GM19397 (cell line): Measurements from ENCODE around the gene NRAP.

ENCODE experiments used
- ATAC-seq: cut with Tn5 transposase; IDR thresholded peaks from one replicate; pipeline ENCODE4 v1.9.1; 2021; ENCODE audit warnings: mild to moderate bottlenecking, moderate library complexity; ENCODE audit not compliant: unreplicated experiment

NRAP gene

GRCh38 chr10:113613427-113613826 is 50.4 kb downstream of the NRAP start:
- no peak for ATAC-seq

DNA sequence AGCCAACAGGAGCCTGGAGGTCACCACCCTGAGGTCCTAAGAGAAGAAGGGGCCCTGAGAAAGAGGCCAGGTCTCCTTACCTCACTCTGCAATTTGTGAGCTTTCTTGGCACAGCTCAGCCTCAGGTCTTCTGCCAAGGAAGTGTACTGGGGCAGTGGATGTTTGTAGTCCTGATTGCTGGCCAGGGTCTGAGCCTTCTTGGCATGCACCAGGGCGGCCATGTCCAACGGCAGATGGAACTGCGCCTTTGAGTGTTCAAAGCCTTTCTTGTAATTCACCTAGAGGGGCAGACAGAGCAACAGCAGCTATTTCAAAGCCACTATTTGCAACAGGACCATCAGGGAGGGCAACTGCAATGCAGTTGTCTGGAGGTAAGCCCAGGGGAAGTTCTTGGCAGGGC is 51.7 kb downstream of the NRAP start:
- no peak for ATAC-seq

GRCh38 chr10:113610631-113611601 is 52.9 kb downstream of the NRAP start:
- ATAC-seq = no peak

DNA sequence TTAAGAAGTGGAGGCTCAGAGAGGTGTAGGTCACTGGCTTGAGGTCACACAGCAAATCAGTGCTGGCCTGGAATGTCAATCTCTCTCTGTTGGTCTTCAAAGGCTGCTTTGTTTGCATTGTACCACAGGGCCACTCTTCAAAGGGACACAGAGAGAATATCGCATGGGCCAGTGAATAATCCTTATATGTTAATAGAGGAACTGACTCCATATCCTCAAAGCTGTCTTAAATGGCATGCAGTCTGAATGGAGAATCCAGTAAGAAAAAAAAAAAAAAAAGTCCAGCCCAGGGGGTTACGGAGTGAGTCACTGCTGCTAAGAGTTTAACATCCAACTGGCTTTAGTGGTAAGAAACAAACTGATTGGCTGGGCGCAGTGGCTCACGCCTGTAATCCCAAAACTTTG is 54.1 kb downstream of the NRAP start:
- ATAC-seq = no peak

GRCh38 chr10:113605268-113605978 is 58.4 kb downstream of the NRAP start:
- ATAC-seq = no peak

- ATAC-seq = no peak
Observed at GRCh38 chr10:113604572-113604971, 59.3 kb downstream of the NRAP start.

GRCh38 chr10:113603057-113603777 is 60.6 kb downstream of the NRAP start:
- no peak for ATAC-seq

DNA sequence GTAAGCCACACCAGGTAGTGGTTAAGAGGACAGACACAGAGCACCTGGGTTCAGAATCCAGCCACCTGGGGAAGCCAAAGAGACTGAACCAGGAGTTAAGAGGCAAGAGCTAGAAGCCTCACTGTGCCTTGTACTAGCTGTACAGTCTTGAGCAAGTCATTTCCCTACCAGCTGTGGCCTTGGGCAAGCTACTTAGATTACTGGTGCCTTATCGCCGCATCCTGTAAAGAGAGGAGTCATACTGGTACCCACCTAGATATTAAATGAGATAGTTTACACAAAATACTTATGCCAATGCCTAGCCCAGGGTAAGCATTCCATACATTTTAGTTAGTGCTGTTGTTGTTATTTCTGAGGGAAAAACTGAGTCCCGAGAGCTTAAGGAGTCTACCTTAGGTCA is 63.3 kb downstream of the NRAP start:
- no peak for ATAC-seq

DNA sequence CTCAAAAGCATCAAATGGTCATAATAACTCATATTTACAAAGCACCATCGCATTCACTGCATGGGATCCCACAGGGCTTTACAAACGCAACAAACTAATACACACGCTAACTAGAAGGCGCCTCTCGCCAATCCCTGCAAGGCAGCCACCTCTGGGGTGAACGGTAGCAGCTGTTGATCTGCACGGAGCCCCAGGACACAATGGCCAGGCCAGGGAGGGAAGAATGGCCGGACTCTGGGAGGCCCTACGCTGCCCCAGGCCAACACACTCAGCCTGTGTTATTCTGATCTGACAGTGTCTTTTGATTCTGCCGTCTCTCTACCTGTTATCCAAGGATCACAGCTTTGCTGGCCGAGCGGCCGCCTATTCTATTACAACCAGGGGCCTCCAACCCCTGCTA is 69.2 kb downstream of the NRAP start:
- ATAC-seq = no peak

DNA sequence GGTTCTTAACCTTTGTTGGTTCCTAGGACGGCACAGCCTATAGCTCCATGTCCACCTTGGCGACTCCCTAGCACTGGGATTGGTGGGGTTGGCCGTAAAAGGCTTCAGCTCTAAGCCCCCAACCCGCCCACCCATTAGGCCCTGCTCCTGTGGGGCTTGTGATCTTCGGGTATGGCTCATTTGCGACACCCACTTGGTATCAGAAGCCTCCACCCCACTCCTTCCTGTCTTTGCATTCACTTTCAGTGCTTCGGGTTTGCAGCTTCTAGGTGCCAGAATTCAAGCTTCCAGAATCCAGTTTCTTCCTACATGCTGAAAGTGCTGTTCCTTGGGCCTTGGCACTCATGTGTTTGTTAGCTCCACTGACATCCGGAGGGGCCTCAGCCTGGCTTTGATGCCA is 71.5 kb downstream of the NRAP start:
- no peak for ATAC-seq

- no peak for ATAC-seq
Observed at GRCh38 chr10:113590581-113590980, 73.3 kb downstream of the NRAP start.

GRCh38 chr10:113589201-113589770 is 74.6 kb downstream of the NRAP start:
- ATAC-seq = no peak

DNA sequence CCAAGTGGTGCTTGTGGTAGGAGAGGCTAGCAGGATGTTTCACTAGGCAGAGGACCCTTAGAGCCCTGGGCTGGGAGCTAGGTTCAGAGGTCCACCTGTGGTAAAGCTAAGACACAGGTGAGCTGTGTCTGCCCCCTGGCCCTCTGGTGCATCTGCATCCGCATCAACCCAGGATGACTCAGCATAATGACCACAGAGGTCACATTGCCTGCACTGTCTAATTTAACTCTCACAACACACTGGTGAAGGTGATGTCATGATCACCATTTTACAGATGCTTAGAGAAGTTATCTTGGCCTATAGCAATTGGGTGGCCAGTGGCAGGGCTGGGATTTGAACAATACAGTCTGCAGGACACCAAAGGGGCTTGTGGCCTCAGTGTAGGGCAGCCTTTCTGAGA is 77.9 kb downstream of the NRAP start:
- ATAC-seq = no peak

- ATAC-seq = no peak
Observed at GRCh38 chr10:113583571-113583970, 80.3 kb downstream of the NRAP start.

- no peak for ATAC-seq
Observed at GRCh38 chr10:113581092-113581491, 82.7 kb downstream of the NRAP start.

GRCh38 chr10:113578773-113579172 is 85.1 kb downstream of the NRAP start:
- ATAC-seq = no peak

GRCh38 chr10:113576852-113577251 is 87.0 kb downstream of the NRAP start:
- ATAC-seq = no peak

DNA sequence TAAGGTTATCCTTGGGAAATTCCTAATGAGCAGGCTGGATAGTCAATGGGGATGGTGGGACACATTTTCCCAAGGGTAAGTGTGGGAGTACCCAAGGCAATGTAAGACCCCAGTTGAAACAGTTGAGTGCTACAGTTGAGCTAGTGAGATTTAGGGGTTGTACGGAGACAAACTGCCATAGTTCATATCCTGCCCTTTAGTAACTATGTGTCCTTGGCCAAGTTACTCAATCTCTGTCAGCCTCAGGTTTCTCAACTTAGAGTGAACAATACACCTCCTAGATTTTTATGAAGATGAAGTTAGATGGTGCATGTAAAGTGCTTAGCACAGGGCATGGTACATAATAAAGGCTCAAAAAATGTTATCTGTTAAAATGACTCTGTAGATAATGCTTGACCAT is 90.5 kb downstream of the NRAP start:
- no peak for ATAC-seq

DNA sequence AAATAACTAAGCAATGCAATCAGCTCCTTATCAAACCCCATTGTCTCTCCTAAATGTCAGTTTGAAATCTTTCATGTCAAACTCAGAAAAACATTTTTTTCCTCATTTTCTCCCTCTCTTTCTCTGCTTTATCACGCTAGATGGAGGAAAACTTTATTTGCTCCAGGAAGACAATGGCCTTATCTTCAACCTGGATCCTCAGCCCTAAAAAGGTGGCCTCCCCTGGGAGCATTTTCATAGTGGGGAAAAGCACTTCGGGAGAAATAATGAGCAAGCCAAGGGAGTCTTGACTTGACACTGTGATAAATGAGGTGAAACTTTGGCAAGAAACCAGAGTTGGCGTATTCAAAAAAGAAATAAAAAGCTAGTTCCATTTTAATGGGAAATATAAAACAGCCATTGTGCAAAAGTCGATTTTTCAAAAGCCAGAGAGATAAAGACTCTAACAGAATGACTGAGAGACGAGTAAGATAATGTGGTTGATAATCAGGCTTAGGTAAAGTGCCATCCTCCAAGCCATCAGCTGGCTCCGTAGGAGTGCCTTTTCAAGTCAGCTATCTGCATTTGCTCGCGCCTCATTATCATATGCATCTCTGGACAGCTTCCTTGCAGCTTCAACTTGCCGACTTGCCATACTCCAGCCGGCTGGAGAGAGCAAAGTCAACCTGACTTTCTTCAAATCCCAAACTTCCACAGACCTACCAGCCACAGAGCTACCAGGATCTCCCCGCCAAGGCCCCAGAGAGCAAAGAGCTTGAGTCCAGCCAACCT is 91.1 kb downstream of the NRAP start:
- no peak for ATAC-seq

DNA sequence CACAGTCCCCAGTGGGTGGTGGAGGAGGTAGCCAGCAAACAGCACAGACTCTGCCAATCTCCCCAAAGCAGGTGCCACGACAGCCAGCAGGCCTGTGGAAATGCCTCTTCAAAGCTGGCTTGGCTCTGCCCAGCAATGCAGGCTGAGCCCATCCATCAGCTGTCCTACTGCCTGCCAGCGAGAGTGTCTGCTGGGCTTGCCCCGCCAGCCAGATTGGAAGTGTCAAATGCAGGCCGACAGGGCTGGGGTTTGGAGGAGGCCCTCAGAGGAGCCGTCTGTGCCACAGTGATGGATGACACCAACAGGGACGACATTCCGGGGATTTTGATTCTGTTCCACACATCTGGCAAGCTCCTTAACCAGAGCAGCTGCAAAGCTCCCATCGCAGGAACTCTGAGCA is 94.3 kb downstream of the NRAP start:
- ATAC-seq = no peak
